A673 (cell line): ENCODE data around the gene SFMBT2.

Source experiments
- EZH2 ChIP-seq: fragments of 200-600 bp; sonication (generic); IDR thresholded peaks from 2 replicates; pipeline ENCODE4 v1.6.1; 2017; ENCODE audit warnings: borderline replicate concordance, low read depth, mild to moderate bottlenecking, mixed read lengths, antibody characterized with exemption, low read length; ENCODE audit not compliant: poor library complexity, severe bottlenecking
- TF ChIP-seq, protein P1 (sequence below): fragments of 300-800, 200-600 bp; sonication (generic); conservative IDR thresholded peaks from 2 replicates; pipeline ENCODE4 v1.5.1; 2017; ENCODE audit warnings: low read depth, mild to moderate bottlenecking, antibody characterized with exemption, low read length, moderate library complexity, mixed read lengths

- TF ChIP-seq, protein P1, sequence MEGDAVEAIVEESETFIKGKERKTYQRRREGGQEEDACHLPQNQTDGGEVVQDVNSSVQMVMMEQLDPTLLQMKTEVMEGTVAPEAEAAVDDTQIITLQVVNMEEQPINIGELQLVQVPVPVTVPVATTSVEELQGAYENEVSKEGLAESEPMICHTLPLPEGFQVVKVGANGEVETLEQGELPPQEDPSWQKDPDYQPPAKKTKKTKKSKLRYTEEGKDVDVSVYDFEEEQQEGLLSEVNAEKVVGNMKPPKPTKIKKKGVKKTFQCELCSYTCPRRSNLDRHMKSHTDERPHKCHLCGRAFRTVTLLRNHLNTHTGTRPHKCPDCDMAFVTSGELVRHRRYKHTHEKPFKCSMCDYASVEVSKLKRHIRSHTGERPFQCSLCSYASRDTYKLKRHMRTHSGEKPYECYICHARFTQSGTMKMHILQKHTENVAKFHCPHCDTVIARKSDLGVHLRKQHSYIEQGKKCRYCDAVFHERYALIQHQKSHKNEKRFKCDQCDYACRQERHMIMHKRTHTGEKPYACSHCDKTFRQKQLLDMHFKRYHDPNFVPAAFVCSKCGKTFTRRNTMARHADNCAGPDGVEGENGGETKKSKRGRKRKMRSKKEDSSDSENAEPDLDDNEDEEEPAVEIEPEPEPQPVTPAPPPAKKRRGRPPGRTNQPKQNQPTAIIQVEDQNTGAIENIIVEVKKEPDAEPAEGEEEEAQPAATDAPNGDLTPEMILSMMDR = no peak
- TF ChIP-seq EZH2 = no peak
Observed at GRCh38 chr10:7426349-7426748, 15.5 kb upstream of the SFMBT2 start.
